ENCODE measurements around the gene PSMD6.

GRCh38 chr3:63992516-63993209, 30.6 kb downstream of the PSMD6 start:
- TF ChIP-seq CTCF (IDR thresholded peaks at IDR 0.05) (no peak), POLR2A (IDR thresholded peaks at IDR 0.05) (no peak), POLR2AphosphoS5 (IDR thresholded peaks at IDR 0.05) (no peak)

Measured in breast epithelium (tissue), 3 donors.